CD4-positive, alpha-beta T cell treated with Interleukin-4 for 1 hour (primary cell): ENCODE data around the gene ASPN.

Experiments
- DNase-seq, 2 donors: peaks; one replicate each; pipeline ENCODE4 v3.0.0-alpha.2; 2020 to 2022

The ASPN gene

DNA sequence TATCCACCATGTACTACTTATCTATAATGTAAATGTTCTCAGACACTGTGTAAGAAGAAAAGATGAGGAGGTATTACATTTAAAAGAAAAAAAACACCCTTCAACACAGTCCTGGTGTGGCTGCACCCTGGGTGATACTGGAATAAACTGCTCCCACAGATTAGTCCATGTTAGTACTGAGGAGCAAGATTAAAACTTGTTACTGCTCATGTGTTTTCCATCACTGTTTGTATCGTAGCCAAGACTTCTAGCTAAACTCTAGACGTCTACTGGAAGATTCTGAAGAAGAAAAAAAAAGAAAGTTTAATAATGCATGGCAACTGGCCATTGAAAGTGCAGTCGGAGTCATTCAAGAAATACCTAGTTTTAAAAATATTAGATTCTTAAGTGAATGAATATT is at the start of gene ASPN:
ASPN (minus strand) TSS at position 178 of the 400 bp plus-strand sequence.
- no peak for DNase-seq

DNA sequence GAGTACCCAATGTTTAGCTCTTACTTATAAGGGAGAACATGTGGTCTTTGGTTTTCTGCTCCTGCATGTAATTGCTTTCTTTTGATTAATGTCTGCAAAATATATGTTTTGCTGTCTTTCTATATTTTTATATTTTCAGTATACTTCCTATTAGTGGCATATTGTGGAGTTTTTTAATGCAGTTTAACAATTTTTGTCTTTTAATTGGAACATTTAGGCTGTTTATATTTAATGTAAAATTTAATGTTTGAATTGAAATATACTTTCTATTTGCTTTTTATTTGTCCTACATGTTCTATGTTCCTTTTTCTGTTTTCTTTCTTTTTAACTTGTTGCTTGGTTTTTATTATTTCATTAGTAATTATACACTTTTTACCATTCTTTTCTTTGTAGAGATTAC is 48.6 kb upstream of the ASPN start:
- DNase-seq, result no peak

DNA sequence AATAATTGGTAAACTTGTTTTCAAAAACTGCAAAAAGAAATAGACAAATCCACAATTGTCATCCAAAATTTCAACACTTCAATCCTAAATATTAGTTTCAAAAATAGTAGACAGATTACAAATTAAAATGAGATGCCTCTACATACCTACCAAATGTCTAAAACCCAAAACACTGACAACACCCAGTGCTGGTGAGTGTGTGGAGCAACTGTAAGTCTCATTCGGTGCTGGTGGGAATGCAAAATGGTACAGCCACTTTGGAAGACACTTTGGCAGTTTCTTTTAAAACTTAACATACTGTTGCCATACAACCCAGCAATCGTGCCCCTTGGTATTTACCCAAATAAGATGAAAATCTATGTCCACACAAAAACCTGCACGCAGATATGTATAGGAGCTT is 46.8 kb upstream of the ASPN start:
- DNase-seq, result no peak

DNA sequence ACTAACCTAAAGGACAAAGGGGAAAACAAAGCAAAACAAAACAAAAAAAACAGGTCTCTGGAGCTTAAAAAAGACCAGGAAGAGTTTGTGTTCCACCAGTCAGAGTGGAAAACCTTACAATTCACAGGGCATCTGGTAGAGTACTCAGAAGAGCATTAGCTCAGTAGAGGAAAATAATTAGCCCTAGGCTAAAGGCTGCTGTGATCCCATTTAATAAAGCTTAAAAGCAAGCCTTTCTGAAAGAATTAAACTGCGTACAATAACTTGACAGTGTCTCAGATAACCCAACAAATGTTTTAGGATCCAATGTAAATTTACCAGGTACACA is 46.2 kb upstream of the ASPN start:
- no peak for DNase-seq

DNA sequence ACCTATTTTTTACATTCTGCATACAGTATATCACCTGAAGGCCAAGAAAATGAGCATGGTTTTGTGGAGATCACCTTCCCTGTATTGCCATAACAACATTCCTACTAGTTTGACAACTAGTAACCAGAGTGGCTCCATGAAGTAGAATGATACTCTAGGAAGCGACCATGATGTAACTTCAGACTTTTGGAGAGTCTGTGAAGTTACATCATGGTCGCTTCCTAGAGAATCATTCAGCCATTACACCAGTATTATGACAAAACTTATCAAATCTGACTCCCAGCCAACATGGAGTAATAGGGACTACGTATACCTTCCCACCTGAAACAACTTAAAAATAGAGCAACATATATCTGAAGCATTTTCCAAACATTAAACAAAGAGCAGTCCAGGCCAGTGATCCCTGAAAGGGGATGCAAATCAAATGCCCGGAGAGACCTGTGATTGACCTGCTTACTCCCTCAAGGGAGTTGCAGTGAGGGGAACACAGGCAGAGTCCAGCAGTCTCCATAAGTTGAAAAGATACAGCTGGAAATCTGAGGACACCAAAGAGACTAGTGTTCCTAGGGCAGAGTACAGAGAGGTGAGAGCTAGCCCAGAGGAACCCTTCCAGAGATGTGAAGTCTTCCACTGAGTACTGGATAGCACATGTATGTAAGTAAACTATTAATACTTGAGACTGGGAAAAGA is 45.7 kb upstream of the ASPN start:
- no peak for DNase-seq

DNA sequence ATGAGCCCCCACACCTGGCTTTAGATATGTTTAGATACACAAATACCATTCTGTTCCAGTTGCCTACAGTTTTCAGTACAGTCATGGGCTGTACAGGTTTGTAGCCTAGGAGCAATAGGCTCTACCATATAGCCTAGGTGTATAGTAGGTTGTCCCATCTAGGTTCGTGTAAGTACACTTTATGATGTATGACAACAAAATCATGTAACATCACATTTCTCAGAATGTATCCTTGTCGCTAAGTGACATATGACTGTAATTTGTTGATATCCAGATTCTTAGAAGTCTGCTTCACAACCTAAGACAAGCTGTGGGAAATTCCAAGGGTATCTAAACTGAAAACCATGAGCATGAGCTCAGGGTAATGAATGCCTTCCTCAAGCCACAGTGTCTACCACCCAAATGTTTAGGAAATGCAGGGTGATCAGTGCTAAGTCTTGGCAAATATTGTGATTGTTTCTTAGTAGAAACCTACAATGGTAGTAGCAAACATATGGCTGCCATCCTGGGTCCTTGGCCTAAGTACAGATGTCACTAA is 45.1 kb upstream of the ASPN start:
- DNase-seq, result no peak

DNA sequence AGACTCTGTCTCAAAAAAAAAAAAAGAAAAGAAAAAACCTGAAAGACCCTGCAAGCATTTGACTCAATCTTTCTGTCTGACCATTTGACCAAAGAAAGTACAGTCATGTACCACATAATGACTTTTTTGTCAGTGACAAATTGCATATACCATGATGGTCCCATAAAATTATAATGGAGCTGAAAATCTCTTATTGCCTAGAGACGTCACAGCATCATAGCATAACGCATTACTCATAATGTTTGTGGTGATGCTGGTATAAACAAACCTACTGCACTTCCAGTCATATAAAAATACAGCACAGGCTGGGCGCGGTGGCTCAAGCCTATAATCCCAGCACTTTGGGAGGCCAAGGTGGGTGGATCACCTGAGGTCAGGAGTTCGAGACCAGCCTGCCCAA is 43.0 kb upstream of the ASPN start:
- no peak for DNase-seq

DNA sequence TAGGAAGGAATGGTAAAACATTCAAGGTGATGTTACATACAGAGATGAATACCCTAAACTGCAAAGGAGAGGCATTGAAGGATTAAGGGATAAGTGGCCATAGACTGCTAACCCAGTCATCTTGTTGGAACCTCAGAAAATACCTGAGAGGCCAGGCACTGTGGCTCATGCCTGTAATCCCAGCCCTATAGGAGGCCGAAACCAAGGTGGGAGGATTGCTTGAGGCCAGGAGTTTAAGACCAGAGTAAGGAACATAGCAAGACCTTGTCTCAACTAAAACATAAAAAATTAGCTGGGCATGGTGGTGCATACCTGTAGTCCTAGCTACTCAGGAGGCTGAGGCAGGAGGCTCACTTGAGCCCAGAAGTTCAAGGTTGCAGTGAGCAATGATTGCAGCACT is 42.6 kb upstream of the ASPN start:
- no peak for DNase-seq

DNA sequence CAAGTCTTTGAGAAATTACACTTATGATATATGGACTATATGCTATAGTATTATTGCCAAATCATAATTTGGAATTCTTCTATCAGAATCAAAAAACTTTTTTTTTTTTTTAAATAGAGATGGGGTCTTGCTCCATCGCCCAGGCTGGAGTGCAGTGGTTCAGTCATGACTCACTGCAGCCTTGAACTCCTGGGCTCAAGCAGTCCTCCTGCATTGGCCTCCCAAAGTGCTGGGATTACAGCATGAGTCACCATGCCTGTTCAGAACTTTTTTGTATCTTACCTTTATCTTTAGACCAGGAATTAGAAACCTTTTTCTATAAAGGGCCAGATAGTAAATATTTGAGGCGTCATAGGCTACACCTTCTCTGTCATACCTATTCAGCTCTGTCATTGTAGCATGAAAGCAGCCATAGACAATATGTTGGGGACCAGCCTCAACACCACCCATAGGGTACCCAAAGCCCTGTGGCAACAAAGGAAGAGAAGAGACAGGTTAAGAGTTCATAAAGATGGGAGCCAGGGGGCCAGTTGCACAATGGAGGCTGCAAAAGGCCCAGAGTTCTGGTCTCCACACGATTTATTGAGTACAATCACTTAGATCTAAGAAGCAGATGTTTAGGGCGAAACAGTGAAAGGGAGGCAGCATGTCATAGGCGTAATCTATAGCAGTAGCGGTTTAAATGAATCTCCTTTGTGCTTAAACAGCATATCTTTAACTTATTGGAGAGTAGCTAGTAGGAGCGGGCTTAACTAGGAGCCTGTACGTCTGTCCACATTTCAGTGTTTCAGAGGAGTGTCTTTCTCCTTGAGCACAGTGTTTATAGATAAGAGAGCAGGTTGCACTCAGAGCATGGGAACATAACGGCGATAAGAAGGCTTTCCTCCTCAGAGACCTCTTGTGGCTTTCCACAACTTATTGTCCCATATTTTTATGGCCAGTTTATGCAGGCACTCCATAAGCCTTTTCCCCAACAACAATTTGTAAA is 41.0 kb upstream of the ASPN start:
- no peak for DNase-seq

DNA sequence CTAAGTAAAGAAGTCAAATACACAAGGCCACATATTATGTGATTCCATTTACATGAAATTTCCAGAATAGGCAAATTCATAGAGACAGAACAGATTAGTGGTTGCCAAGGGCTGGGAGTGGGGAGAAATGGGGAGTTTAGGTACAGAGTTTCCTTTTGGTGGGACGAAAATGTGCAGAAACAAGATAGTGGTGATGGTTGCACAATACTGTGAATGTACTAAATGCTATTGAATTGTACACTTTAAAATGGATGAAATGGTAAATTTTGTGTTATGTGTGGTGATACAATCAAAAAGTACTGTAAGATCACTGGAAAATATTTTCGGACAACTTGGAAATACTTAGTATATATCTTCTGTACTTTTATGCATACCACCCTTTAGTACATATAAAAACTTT is 38.5 kb upstream of the ASPN start:
- DNase-seq, result no peak

DNA sequence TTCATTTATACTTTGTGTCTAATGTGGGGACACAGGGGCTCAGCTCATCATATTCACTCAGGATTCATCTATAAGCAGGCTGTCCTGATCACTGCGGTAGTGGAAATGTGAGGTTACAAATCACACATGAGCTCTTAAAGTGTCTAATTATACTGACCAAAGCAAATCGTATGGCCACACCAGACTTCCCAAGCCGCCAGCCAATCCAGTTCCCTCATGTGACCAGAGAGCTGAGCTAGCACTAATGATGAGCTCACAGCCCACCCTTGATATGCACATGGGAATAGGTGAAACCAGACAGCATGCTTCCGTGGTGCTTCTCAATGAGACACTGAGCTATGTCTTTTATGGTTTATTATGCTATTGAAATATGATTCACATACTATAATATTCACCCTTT is 35.9 kb upstream of the ASPN start:
- DNase-seq, result no peak

DNA sequence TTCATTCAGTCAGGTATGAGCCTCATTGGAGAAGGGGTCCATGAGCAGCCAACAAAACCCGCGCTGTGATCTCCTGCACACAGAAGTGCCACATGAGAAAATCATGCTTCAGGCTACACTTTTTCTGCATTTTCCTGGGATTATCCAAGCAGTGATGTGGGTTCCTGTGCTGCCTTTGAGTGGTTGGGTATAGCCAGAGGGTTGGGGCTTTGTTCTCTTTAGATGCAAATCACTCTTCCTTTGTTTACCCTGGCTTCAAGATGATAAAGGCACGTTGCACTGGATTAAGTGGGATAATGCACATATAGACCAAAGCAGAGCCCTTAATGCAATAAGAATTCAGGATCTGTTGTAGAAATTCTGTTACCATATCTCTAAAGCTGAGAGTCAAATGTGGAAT is 34.7 kb upstream of the ASPN start:
- DNase-seq, result no peak

DNA sequence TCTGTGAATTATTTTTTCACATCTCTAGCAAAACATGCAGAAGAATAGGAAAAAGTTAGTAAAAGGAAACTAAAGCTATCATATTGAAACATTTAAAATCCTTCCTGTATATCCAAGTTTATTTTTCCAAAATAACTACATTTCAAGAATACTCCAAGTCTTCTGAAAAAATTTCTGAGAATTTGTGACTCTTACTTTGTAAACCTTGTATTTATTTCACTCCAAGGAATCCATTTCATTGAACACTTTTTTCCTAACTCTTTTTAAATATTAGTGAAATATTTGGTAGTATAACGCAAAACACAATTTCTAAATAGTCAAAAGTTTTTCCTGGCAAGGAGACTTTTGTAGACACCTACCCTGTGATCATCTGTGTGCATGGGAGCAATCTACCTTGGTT is 34.2 kb upstream of the ASPN start:
- no peak for DNase-seq

DNA sequence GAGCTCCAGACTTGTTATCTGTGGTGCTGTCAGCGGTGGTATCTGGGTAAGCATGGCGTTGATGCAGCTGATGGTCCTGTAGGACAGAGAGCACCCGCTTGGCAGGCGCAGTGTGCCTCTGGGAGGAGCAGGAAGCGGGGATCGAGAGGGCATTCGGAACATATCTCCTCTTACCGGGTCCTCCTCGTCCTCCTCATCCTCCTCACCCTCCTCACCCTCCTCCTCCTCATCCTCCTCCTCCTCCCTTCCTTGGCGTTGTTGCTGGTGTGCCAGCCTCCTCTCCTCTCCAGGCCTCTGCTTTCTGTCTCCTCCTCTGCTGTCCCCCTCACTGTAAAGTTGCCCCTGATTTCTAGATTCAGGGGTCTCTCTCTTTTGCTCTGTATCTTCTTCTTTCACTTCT is 32.3 kb upstream of the ASPN start:
- no peak for DNase-seq

DNA sequence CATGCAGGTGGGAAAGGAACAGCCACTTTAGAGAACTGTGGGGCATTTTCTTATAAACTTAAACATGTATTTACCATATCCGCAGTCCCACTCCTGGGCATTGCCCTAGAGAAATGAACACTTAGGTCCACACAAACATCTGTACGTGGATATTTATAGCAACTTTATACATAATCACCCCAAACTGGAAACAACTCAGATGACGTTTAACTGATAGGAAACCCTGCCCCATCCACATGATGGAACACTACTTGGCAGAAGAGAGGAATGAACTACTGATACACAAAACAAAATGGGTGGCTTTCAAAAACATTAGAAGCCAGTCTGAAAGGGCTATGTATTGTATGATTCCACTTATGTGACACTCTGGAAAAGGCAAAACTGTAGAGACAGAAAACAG is 31.0 kb upstream of the ASPN start:
- DNase-seq, result no peak

DNA sequence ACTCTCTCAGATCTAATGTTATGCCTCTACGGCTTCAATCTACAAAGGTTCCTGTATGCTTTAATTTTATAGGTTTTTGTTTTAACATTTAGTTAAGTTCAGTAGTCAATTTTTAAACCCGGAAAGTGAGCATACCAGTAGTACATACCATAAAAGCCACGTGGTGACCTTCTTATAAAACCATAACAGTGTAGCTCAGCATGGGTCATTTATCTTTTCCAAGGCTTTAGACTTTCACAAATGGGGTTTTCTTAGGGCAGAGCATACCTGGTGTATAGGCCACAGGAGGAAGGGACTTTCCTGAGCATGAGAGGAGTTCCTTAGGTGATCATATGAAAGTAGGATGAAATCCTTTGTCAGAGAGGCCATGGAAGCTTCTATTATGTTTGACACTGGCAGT is 30.3 kb upstream of the ASPN start:
- no peak for DNase-seq

DNA sequence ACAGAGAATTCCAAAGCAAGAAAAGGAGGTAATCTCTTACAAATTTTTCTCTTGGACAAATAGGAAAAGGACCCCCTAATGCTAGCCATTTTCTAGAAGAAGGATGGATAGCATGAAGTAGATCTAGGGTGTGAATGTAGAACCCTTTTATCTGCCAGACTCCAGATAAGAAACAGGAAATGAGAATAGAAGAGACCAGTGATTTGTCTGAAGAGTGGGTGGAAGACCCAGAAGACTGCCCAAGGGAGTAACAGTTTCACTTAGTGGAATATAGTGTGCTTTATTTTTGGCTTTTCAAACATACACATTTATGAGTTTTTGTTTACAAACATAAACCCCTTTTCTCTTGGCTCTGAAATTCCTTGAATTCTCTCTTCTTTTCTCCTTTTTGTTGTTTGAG is 28.4 kb upstream of the ASPN start:
- DNase-seq, result no peak

DNA sequence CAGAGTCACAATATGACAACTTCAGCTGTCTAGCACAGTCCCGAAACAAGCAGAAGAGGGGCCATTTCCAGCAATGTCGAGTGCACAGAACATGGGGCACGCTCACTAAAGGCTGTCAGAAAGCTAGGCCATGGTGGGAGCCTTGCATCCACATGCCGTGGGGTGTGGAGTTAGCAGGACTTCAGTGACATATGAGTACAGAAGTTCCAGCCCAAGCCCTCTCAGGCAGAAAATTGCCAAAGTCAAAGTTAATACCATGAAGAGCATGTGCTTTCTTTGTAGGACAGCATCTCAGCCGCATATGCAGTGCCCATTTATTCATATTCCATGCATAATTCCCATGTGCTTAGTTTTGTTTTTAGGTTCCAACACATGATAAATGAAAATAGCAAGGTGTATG is 26.7 kb upstream of the ASPN start:
- no peak for DNase-seq

DNA sequence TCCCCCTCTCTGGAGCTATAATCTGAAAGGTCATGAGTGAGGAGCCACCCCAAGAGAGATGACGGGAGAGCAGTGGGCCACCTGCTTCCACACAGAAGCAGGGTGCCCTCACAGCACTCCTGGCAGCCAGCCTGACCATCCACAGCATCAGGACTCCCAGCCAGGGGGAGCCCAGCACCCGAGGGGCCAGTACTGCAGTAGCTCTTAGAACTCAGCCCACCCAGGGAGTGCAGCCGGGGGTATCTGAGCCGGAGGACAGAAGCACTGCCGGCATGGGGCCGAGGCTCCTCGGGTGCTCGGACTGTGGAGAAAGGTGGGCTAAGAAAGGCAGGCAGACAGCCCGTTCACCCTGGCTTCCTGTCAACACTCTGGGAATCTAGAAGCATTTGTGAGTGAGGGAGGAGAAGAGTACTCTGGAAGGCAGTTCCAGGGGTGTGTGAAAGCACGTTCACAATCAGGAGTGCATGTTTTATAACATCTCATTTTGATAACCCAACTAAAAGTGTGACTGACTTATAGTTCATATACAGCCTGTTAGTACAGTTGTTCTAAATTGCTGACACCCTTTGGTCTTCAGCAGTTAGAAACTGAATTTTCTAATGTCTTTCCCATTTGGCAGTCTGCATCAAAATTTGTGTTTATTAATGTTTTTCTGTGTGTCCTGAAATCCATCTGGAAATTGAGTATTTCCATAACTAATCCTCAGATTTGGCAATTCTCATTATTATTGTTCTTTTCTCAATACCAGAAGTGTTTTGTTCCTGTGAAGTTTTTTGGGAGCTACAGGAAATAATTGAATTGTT is 25.9 kb upstream of the ASPN start:
- no peak for DNase-seq

DNA sequence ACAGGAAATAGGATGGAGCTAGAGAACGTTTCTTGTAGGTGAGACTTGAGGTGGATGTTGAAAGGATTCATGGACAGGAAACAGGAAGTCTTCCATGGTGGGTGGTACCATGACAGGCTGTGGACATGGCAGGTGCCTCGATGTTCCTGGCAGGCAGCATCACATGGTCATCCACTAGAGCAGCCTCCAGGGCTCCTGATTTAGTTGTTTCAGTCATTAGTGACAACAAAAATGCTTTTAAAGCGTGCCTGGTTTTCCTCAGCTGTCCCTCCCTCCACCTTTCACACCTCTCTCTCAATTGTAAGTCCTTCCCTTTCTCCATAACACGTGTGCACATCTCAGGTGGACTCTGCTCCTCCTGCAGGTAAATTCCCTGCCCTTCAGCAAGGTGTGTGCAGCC is 25.2 kb upstream of the ASPN start:
- no peak for DNase-seq

DNA sequence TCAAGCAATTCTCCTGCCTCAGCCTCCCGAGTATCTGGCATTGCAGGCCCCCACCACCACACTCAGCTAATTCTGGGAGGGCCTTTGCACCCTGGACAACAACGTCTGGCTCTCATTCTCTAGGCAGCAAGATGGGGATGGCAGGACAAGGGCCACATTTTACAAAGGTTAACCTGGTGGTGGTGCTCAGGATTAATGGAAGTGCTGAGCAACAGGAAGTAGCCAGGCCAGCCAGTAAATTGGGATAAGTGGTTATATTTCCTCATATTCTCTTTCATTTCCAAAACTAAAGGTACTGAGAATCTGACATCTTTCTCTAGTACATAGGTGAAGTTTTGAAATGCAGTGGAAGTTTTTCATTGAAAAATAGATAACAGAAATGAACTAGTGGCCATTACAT is 24.7 kb upstream of the ASPN start:
- no peak for DNase-seq

DNA sequence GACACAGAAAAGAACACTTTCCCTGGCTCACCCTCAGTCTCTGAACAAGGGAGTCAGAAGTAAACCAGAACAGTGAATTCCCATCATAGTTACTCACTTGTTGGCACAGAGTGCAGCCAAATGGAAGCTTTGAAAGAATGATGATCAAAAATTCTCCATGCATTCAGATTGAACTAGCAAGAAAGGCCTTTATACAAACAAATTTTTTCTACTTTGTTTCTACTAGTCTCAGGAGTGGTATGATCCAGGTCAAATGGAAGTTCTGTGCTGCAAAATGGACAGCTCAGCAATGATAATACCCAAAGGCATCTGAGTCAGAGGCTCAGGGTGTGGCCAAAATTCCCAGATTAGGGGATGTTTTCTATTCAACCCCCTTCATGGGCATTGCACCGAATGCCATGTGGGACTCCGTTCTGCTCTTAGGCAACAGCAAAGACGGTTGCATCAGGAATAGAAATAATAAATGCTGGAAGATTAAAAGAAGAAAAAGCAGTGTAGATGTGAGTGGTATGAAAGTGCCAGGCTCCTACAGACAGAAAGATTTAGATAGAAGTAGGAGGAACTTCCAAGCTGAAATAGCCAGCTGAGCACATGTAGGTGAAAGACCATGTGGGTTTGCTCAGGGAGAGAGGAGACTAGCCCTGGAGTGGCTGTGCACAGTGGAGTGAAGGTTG is 24.0 kb upstream of the ASPN start:
- no peak for DNase-seq

DNA sequence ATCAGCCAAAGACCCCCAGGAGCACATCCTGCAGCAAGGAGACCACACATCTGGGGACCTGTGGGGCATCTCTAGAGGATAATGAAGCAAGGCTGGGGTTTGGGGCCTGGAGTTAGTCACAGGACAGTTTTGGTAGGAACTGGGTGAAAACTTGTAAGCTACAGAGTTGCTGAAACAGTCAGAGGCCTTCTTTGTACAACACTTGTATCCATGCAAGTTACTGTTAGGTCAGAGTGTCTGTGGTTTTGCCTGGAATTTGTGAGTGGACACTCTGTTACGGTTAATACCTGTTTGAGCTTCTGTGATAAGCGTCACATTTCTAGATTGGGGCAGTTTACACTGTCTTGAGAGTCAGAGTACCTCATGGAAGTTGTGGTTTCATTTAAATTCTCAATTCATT is 22.6 kb upstream of the ASPN start:
- no peak for DNase-seq
